HepG2 (cell line): Measurements from ENCODE around the gene ERBB4. TPM values are rescaled to one million over a fixed set of nuclear protein-coding genes. Genes with fewer than 3 reads are reported as not detected.

Experiments used
- ATAC-seq: fragments of 200-7000 bp; cut with Tn5 transposase; 3 replicates; pipeline ENCODE4 v1.9.1; 2020; ENCODE audit warnings: mild to moderate bottlenecking, moderate library complexity
- BruUV-seq: library from RNA; stranded (reverse); fragments of 400-500 nt; replicated peaks from 2 replicates; lab custom pipeline; 2021; lab: Mats Ljungman, UMichigan
- CTCF ChIA-PET: fragments of 300-600 bp; formaldehyde crosslinking; extraction: SDS; loops from one replicate; lab custom pipeline; 2021; ENCODE audit warnings: low total read pairs, inconsistent platforms, low intra/inter-chr PET ratio; lab: Yijun Ruan, JAX
- POLR2A ChIA-PET: fragments of 350-600 bp; sonication (Branson Sonifier 250); formaldehyde crosslinking; loops from one replicate; lab custom pipeline; 2020; ENCODE audit warnings: antibody characterized with exemption, inconsistent platforms; lab: Yijun Ruan, JAX
- DNase-seq: peaks from one replicate; pipeline ENCODE4 v3.0.0-alpha.2; 2015; ENCODE audit warnings: low spot score
- FAIRE-seq: peaks from 3 replicates; lab custom pipeline; 2011; peaks lifted over from hg19 to GRCh38; lab: Jason Lieb, UNC
- H2AFZ ChIP-seq: one replicate; pipeline ENCODE4 v1.6.1; 2011; ENCODE audit warnings: low read length, inconsistent platforms
- H3K27ac ChIP-seq: fragments of 300-600 bp; 3 replicates; pipeline ENCODE4 v1.8.0; 2011; ENCODE audit warnings: mixed run types, mild to moderate bottlenecking, mixed read lengths, low read length, inconsistent platforms; ENCODE audit not compliant: insufficient read depth; ENCODE audit errors: extremely low read length
- H3K27me3 ChIP-seq, 2 experiments: fragments of 200-600 bp in 1 of 2; 2 replicates in 1 of 2; 3 replicates in 1 of 2; pipeline versions ENCODE4 v1.6.0 to v1.8.0; 2011; ENCODE audit warnings: low read length in 2 of 2, mild to moderate bottlenecking in 2 of 2, moderate library complexity in 2 of 2, inconsistent platforms in 1 of 2; ENCODE audit not compliant: insufficient read depth in 2 of 2, control insufficient read depth in 1 of 2
- H3K36me3 ChIP-seq, 2 experiments: fragments of 200-600 bp in 1 of 2; replicated peaks in 1 of 2; 2 replicates in 1 of 2; 3 replicates in 1 of 2; pipeline versions ENCODE4 v1.5.1 to v1.8.0; 2011; ENCODE audit warnings: low read length in 2 of 2, inconsistent platforms in 1 of 2; ENCODE audit not compliant: insufficient read depth in 2 of 2, control insufficient read depth in 1 of 2
- H3K4me1 ChIP-seq: 2 replicates; pipeline ENCODE4 v1.5.1; 2012; ENCODE audit warnings: low read length, inconsistent platforms; ENCODE audit not compliant: insufficient read depth
- H3K4me2 ChIP-seq: 2 replicates; pipeline ENCODE4 v1.6.0; 2011; ENCODE audit warnings: low read depth, low read length, inconsistent platforms
- H3K4me3 ChIP-seq, 3 experiments: fragments of 200-600 bp in 1 of 3; sonication (generic), shearing (Covaris generic) in 1 of 3; replicated peaks in 1 of 3; 2 replicates each; pipeline ENCODE4 v1.5.1; 2011 to 2016; ENCODE audit warnings: low read length in 3 of 3, inconsistent platforms in 2 of 3, low read depth in 2 of 3, mild to moderate bottlenecking in 2 of 3, control low read depth in 1 of 3, mixed read lengths in 1 of 3; ENCODE audit not compliant: insufficient read depth in 1 of 3
- H3K79me2 ChIP-seq: one replicate; pipeline ENCODE4 v1.6.1; 2011; ENCODE audit warnings: low read length, inconsistent platforms; ENCODE audit not compliant: insufficient read depth
- H3K9ac ChIP-seq: 2 replicates; pipeline ENCODE4 v1.6.0; 2011; ENCODE audit warnings: mild to moderate bottlenecking, low read depth, low read length, inconsistent platforms; ENCODE audit not compliant: insufficient read depth
- H3K9me3 ChIP-seq: 2 replicates; pipeline ENCODE4 v1.5.1; 2012; ENCODE audit warnings: mild to moderate bottlenecking, low read length
- H4K20me1 ChIP-seq: 2 replicates; pipeline ENCODE4 v1.6.0; 2011; ENCODE audit warnings: inconsistent platforms, mild to moderate bottlenecking, low read length, moderate library complexity; ENCODE audit not compliant: insufficient read depth
- HNRNPUL1 ChIP-seq: fragments of 200-400 bp; formaldehyde crosslinking; IDR thresholded peaks from 2 replicates; pipeline ENCODE4 v1.6.1; 2017; ENCODE audit warnings: low read depth, mild to moderate bottlenecking, low read length, moderate library complexity
- KAT2B ChIP-seq: fragments of 150-350 bp; IDR thresholded peaks from 2 replicates; pipeline ENCODE4 v1.6.1; 2014; ENCODE audit warnings: low read depth, low read length, borderline replicate concordance
- KLF15 ChIP-seq: sonication (generic); formaldehyde crosslinking; IDR thresholded peaks from 2 replicates; pipeline ENCODE4 v1.8.1; 2023; ENCODE audit warnings: borderline replicate concordance, mild to moderate bottlenecking, inconsistent platforms, missing genetic modification reagents, mixed read lengths
- MAF1 ChIP-seq: sonication (generic); formaldehyde crosslinking; IDR thresholded peaks from 2 replicates; pipeline ENCODE4 v1.5.0; 2020; ENCODE audit warnings: missing genetic modification reagents, borderline replicate concordance
- MLXIP ChIP-seq: sonication (generic); formaldehyde crosslinking; IDR thresholded peaks from 2 replicates; pipeline ENCODE4 v1.9.0; 2021; ENCODE audit warnings: missing genetic modification reagents, borderline replicate concordance
- SMYD3 ChIP-seq: sonication (generic); formaldehyde crosslinking; IDR thresholded peaks from 2 replicates; pipeline ENCODE4 v1.8.1; 2023; ENCODE audit warnings: mild to moderate bottlenecking, missing genetic modification reagents
- TERF1 ChIP-seq: sonication (generic); formaldehyde crosslinking; IDR thresholded peaks from 2 replicates; pipeline ENCODE4 v1.8.0; 2022; ENCODE audit warnings: mild to moderate bottlenecking, missing genetic modification reagents, moderate library complexity
- ZNF143 ChIP-seq: sonication (generic); formaldehyde crosslinking; IDR thresholded peaks from 2 replicates; pipeline ENCODE4 v1.4.0; 2020; ENCODE audit warnings: missing genetic modification reagents
- ZNF746 ChIP-seq: sonication (generic); formaldehyde crosslinking; IDR thresholded peaks from 2 replicates; pipeline ENCODE4 v1.8.0; 2022; ENCODE audit warnings: mild to moderate bottlenecking, missing genetic modification reagents
- WGBS: methylation state at CpG from one replicate; pipeline ENCODE4 v1.1.6; 2017; ENCODE audit warnings: low lambda C conversion rate; 5-methylcytosine and 5-hydroxymethylcytosine counted together
- in situ Hi-C: cut with HindIII; loops from 2 replicates; pipeline ENCODE4 v1.10.0; 2017; ENCODE audit warnings: low pct_unique_long_range_greater_than_20kb; ENCODE audit not compliant: extremely low pct_ligation_motif_present
- intact Hi-C: fragments of 100-400 bp; cut with micrococcal nuclease; formaldehyde crosslinking; loops from one replicate; pipeline ENCODE4 v1.10.0; 2022; ENCODE audit not compliant: unreplicated experiment
- polyA plus RNA-seq, 8 experiments: library from polyadenylated mRNA; depleted of rRNA in 3 of 8; stranded (reverse) in 7 of 8; unstranded in 1 of 8; fragments of >200 nt; fragmentation: Illumina TruSeq in 4 of 8; extraction: Trizol in 4 of 8; gene quantifications; 2 replicates each; pipeline versions ENCODE4 v1.2.1 to v1.2.3, GENCODE V29; 2011 to 2016; ENCODE audit warnings: low read depth in 4 of 8, missing spikeins in 1 of 8, mixed read lengths in 1 of 8; ENCODE audit not compliant: insufficient read depth in 1 of 8
- total RNA-seq, 5 experiments: library from RNA; depleted of rRNA; stranded (reverse); fragments of >200 nt; fragmentation: Illumina TruSeq; extraction: Trizol; gene quantifications; 2 replicates each; pipeline ENCODE4 v1.2.3, GENCODE V29; 2016; ENCODE audit warnings: low read depth in 1 of 5

The ERBB4 gene
- total and polyA plus RNA-seq, 2 of the 13 experiments (the other 11 are each of a cell fraction or from before 2014, with no cell fraction given), result not detected

GRCh38 chr2:212158081-212158480, 380.5 kb downstream of the ERBB4 start (continued):
- TF ChIP-seq TERF1 (CRISPR knock-in tag) (no peak), MLXIP (CRISPR knock-in tag) (no peak), ZNF746 (CRISPR knock-in tag) (no peak)

- in situ Hi-C loops (no loop called here), intact Hi-C loops (no loop called here)
- Histone ChIP-seq H3K27me3 (no peaks in the 10 kb centered on the region), H3K27ac (no peak overlapping the region), H3K36me3 (no peaks in the 10 kb centered on the region), H3K9me3 (no peaks in the 10 kb centered on the region), H3K4me2 (no peak overlapping the region), H3K4me3 (no peak overlapping the region), H3K9ac (no peak overlapping the region), H3K79me2 (no peaks in the 10 kb centered on the region), H2AFZ (no peak overlapping the region), H4K20me1 (no peaks in the 10 kb centered on the region)
- no peak for FAIRE-seq
- ChIA-PET CTCF (no interaction called here), POLR2A (no interaction called here)
- no TSS peak for BruUV-seq
- ATAC-seq, result no peak
- 4% methylated on average over 1 of the region's 1 CpG for WGBS
- no peak for DNase-seq
- TF ChIP-seq MAF1 (no peak), KAT2B (no peak), HNRNPUL1 (no peak), ZNF143 (CRISPR knock-in tag) (no peak), KLF15 (no peak), SMYD3 (no peak)
- TF ChIP-seq, all 625 proteins: peak for 0
- no peaks in the 10 kb centered on the region for H3K4me1 ChIP-seq
These were observed 381.6 kb downstream of the ERBB4 start for GRCh38 chr2:212157012-212157411.
